GM18868 (cell line): ENCODE data around the gene CDH23.

ENCODE experiments used
- ATAC-seq: cut with Tn5 transposase; IDR thresholded peaks from one replicate; pipeline ENCODE4 v1.9.1; 2021; ENCODE audit warnings: mild to moderate bottlenecking, moderate library complexity; ENCODE audit not compliant: unreplicated experiment

Gene CDH23

DNA sequence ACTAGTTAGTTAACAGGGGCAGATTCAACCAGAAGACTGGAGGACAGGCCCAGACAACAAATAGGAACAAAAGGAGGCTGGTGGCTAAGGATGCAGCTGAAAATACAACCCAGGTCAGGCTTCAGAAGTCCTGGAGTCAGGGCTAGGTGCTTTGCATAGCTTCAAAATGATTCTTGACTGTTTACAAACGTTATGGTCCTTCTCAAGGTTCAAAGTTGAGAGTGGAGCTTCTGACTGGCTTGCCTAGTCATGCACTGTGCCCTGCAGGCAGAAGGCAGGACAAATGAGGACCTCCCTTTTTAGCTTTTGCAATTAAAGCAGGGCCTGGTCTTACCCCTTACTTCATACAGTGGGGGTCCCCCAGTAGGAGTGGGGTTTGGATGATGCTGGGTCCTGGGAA, 4.4 kb upstream of the CDH23 start:
- no peak for ATAC-seq

DNA sequence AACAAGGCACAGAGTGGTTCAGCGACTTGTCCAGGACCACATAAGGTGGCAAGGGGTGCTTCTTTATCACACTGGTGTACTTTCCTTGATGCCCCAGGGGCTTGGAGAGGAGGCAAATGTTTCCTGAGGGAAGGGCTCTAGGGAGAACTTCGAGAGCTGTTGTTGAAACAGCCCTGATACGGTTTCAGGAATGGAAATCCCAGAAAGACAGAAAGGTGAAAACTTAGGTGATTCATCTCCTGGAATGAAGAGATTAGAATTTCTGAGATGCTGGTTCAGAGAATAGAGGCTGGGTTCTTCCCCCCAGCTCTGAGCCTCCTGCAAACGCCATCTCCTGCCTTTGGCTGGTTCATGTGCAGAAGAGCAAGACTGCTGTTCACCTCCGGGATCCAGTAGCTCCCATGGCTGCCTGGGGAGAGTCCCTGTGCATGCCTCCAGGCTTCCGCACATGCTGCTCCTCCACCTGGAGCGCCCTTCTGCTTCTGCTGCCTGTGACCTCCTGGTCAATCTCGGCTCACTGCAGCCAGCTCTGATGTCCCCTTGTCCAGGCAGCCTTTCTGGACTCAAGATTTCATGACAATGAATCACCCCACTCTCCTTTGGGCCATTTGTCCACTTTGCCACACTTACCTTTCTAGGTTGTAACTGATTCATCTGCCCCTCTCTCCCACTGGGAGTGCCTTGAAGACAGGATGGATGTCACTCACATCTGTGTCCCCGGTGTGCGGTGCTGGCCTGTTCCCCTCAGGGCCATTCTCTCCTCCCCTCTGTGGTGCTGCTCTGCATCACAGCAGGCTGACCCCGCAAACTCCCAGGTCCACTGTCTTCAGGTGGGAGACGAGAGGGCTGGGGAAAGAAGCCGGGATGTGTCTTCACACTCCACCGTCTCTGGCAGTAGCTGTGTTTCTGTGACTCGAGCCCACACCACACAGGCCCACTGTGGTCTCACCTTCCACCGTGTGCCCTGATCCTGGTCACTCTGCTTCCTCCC, 3.6 kb upstream of the CDH23 start:
- no peak for ATAC-seq

DNA sequence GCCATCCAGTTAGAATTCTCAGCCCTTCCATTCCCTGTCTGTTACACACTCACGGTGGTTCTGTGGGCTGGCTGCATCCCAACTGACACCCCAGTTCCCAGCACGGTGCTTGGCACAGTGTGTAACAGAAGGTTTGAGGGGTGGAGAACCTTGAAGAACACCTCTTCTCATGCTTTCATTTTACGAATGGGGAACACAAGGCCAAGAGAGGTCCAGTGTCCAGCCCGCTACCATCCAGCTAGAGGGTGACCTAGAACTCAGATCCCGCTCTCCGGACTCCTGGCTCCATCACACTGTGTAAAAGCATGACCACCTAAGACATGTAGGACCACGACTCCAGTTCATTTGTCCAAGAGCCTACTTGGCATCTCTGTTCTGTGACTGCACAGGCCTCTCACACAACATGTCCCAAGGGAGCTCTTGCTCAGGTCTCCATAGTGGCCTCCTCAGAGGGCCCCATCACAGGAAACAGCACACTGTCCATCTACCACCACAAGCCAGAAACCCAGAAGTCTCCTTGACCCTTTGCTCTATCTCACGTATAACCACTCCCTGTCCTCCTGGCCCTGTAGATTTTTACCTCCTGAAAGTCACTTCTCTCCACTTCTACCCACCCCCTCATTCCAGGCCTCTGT, 2.8 kb upstream of the CDH23 start:
- no peak for ATAC-seq

DNA sequence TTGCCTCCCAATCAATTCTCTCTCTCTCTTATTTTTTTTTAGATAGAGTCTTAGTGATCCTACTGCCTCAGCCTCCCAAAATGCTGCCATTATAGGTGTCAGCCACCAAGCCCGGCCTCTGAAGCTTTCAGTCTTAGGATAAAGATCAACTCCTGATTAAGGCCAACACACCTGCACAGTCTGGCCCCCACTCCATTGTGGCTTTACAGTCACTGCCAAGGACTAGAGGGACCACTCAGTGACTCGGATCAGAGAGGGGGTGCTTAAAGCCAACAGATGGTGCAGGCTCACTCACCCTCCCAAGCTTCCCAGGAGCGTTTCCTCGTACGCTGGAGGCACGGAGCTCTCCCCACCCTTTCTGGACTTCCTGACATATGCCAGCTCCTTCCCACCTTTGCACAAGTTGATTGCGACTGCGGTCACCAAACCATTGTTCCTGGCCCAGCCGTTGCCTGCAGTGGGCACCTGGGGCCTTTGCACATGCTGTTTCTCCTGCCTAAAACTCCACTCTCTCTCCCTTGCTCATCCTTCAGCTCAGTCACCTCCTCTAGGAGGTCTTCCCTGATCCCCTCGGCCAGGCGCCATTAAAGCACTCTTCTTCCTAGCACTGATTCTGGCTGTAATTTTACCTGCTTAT, 1.7 kb upstream of the CDH23 start:
- ATAC-seq, result no peak

DNA sequence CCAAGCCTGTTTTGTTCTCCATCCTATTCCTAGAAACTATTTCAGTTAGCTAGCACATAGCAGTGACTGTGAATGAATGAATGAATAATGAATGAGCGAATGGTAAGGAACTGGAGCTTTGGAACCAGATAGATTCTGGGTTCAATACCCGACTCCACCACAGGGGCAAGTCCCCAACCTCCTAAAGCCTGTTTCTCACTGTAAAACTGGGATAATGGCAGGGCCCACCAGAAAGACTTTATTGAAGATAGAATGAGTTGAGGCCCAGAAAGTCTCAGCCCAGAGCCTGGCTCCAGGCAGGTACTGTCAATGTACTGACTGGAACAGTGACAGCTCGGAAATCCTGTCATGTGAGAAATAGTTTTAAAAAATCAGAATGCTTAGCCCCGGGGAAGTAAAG, 1.1 kb upstream of the CDH23 start:
- ATAC-seq, result no peak

DNA sequence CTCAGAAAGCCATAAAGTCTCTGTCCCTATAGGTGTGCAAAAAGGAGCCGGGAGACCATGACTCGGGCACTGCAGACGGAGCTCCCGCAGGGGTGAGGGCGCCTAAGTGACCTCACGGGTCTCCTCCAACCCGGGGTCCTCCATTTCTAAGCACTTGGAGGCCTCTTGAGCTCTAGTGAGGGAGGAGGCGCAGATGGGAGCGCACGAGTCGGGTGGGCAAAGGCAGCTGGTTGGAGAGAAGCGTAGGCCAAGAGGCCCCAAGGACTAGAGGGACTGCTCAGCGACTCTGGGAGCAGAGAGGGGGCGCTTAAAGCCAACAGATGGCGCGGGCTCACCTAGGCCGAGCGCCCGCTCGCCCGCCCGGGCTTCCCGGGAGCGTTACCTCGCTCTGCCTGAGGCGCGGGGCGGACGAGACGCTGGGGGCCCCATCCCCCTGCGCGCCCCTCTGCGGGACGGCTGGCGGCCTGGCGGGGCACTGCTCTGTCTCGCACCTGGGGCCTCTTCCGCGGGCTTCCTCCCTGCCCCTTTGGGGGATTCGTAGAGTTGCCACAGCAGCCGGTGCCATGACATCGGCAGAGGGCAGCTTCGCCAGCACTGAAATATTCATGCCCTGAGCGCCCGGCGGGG, 523 bp upstream of the CDH23 start:
- ATAC-seq, result no peak

DNA sequence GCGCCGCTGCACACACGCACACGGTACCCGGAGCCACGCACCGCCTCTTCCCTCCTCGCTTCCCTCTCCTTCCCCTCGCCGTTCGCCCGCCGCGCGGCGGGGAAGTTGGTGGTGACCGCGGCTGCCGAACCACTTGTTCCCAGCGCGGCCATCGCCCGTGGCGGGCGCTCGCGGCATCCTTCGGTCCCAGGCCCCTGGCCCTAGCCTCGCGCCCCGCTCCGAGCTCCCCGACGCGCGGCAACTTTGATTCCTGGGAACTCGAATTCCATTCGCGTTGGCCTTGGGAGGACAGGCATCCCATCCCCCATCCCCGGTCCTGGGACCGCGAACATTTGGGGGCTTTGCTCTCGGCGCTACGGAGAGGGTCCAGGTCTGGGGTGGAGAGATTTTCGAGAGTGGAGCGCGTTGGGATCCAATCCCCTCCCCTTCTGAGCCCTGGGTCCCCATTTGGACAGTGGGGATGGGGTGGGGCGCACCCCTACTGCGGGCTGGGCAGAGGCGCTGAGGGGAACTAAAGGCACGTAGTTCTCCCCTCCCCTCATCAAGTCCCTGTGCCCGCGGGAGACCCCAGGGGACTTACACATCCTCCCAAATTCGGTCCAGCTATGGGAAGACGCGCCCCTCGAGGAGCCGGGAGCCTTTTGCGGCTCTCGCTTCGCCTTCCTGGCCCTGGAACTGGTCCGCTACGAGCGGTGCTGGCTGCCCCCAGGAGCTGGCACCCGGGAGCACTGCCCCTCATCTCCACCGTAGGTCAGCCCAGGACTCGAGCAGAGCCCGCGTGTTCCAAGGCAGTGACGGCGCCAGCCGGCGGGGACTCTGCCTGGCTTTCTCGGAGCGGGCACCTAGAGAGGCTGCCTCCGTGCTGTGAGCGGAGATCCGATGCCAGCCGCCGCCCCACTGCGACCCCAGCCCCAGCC, 834 bp downstream of the CDH23 start:
- ATAC-seq, result no peak

DNA sequence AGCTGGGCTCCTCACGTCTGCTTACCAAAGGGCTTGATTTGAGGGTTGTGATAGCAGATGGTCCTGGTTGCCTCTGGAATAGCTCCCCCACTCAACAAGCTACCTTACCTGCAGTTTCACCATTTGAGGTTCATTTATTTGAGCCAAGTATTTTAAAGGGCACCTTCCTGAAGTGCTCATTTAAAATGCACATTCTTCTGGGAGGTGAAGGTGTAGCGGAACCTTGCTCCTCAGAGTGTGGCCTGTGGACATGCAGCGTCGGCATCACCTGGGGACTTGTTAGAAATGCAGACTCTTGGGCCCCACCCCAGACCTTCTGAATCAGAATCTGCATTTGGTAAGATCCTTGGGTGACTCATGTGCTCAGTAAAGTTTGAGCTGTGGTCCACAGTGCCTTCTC, 2.3 kb downstream of the CDH23 start:
- no peak for ATAC-seq

DNA sequence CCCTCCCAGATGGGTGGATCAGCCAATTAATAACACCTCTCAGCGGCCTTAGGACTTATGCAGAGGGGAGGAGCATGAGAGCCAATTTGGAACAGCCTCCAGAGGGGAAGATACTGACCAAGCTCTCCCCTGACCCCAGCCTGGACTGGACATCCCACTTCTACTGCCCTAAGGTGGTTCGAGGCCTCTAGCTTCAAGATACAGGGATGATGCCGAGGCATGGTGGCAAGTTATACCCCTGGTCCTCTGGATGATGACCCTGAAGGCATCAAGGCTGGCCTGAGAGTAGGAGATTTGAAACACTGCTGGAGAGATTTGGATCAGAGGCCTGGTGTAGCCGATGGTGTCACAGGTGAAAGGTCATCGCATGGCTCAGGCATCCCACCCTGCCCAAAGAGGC, 3.2 kb downstream of the CDH23 start:
- no peak for ATAC-seq

DNA sequence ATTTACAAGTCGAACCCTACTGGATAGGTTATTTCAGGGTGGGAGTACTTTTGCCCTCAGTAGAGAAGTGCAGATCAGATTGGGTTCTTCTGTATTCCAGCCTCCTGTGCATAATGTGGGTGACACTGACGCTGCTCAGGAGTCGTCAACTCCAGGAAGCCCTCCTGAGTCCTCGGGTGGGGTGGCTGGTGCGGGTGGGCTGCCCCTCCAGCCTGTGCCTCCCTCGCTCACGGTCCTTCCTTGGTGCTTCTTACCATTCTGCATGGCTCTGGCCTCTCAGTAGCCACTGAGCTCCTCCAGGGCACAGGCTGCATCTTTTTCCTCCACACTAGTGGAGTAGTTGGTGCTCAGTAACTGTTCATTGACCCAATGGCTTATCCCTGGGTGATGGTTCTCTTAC, 4.3 kb downstream of the CDH23 start:
- no peak for ATAC-seq

DNA sequence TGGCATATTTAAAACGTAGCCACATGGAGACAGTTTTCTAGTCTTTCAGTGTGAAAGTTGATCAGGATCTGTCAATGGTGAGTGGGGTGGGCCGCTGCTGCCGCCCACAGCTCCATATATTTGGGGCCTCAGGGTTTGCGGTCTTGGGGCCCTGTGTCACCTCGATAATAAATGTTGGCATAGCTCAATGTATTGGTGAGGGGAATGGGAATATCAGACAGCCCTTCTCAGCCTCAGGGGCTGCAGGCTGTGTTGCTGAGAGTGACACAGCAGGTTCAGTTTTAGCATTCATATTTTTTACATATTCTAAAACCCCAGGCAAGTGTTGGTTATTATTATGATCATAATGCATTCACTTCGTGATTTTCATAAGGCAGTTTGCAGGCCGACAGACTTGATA, 5.3 kb downstream of the CDH23 start:
- no peak for ATAC-seq

DNA sequence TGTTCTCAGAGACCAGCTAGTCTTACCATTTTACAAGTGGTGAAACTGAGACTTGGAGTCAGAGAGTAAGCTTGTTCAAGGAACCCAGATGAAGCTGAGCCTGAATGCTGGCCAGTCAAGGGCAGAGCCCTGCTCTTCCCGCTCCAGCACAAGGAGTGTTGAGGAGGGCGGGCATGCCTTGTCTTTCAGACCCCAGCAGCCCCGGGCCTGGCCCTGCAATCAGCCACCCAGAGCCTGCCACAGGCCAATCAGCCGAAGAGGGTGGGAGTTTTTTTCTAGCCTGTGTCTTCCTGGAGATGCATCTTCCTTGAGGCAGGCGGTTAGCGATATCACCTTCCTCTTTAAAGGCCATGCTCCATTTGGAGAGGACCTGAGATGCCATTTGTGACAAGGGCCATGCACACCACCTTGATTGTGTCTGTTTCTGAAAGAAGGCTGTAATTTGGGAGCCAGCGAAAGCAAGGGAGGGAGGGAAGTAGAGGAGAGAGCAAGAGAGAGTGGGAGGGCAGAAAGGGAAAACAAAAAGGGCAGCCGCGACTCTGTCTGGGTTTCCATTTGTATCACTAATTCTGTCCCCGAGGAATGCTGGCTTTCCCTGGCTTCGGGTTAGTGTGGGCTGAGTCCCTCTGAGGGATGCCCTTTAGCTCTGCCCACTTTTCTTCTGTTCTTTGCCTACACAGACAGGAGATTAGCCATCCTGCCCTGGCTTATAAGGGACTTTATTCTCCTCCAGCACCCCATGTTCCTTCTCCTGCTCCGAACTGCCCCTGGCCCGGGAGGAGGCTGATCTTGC, 8.0 kb downstream of the CDH23 start:
- no peak for ATAC-seq

DNA sequence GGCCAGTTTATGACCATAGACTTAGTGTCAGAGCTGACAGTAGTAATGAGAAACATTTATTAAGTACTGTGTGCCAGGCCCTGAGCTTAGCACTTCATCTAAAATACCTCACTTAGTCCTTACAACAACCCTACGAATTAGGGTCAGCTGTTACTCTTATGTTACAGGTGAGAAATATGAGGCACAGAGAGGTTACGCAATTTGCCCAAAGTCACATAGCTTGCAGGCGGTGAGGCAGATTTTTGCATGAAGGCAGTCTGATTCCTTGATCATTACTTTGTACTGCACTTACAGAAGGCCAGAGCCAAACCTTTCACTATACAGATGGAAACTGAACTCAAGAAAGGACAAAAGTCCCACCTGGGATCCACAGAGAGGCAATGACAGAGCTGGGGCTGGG, 10.2 kb downstream of the CDH23 start:
- no peak for ATAC-seq

DNA sequence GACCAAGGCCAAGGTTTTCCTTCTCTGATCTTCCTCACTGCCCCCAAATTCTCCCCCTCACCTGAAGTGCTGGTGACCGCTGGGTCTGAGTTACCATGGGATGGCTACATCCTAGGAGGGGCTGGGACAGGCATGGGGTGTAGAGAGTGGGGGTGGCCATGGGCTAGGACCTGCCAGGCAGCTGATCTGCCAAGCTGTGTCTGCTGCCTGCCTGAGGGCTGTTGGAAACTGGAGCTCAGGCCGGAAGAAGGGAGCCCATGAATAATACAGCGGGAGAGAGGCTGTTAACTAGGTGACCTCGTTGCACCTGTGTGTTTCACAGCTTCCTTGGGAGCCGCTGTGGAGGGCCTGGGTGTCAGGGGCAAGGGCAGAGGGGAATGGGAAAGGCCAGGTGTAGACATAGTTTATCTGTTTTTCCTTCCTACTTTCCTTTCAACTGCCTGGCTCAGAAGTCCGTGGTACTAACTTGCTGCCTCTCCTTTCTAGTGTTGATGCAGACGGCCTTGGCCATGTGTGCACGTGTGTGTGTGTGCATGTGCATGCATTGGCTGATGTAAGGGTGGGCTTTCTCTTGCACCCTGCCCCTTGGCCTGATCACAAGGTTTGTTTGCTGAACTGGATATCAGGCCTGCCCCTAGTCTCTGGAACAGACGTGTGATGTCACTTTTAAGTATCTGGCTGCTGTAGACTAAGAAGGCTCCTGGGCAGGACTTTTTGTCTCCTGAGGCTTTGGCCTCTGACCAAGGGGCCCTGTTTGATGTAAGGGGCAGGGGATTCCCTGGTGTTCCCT, 11.9 kb downstream of the CDH23 start:
- no peak for ATAC-seq

DNA sequence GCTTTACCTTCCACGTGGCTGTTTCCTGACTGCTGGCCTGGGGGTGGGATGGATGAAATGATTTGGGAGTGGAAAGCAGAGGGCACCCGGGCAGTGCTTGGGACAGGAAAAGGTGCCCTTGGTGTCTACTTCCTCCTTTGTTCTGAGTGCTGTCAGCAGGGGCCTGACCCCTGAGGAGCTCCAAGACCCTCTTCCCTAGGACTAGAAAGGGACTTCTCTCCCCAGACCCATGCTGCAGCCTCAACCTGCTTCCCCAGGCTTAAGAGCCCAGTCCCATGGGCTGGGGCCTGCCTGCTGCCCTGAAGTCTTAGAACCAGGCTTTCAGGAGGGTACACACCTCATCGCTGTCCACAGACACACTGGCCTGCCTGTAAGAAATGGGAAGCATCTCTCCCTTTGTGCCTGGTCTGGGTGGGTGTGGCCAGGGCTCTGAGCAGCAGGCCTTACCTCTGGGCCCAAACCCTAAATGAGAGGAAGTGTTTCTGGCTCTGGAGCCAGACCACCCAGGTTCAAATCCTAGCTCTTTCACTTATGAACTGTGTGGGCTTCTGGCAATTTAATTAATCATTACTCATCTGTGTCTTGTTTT, 12.9 kb downstream of the CDH23 start:
- ATAC-seq, result no peak

DNA sequence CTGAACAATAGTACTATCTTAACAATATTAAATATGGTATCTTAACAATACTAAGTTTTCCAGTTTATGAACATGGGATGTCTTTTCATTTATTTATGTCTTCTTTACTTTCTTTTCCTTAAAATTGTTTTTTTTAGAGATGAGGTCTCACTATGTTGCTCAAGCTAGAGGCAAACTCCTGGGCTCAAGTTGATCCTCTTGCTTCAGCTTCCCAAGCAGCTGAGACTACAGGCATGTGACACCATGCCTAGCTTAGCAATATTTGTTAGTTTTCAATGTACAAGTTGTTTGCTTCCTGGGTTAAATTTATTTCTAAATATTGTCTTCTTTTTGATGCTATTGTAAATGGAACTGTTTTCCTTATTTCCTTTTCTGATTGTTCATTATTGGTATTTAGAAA, 16.9 kb downstream of the CDH23 start:
- ATAC-seq, result no peak

DNA sequence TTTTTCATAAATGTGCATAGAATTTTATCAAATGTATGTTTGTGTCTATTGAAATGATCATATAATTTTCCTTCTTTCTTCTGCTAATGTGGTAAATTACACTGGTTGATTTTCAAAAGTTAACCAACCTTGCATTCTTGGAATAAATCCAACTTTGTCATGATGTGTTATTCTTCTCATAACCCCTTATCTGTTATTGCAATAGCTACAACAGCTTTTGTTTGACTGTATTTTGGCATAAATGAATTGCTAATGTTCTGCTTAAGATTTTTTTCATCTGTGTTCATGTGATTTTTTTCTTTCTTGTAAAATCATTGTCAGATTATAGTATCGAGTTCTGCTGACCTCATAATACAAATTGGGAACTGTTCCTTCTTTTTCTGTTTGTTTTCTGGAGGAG, 17.6 kb downstream of the CDH23 start:
- no peak for ATAC-seq

DNA sequence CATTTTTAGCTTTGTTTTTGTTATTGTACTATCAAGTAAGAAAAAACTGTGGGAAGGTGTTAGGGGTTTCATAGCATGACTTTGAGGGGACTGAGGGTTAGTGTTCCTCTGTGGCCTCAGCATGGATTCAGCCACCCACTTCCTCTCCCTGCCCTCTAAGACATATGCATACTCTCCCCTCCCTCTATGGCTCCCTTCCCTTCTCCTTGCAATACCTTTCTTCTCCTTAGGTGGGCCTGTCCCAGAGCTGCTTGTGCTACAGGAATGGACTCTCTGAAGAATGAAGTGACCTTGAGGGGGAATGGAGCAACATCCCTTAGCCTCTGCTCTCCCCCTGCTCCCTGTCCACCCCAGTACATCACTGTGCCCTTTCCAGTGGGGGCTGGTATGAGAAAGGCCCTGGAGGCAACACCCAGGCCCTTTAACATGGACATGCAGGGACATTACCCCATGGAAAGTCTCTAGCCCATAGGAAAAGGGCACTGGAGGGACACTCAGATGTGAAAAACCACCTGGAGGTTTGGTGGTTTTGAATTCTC, 22.4 kb downstream of the CDH23 start:
- ATAC-seq, result no peak
